Body of pancreas (tissue), 4 donors: ENCODE results near the gene EP400. TPM values are rescaled to one million over a fixed set of nuclear protein-coding genes. Genes with fewer than 3 reads are reported as not detected.

ENCODE experiments used
- ATAC-seq: fragments of 150-250 bp; one replicate; pipeline ENCODE4 v1.9.1; 2016
- DNase-seq, 4 donors: peaks; one replicate each; pipeline ENCODE4 v3.0.0-alpha.2; 2019
- H3K27ac ChIP-seq, 4 donors: fragments of 200-600 bp; sonication (generic); 1 replicate in 3 of 4; 2 replicates in 1 of 4; pipeline versions ENCODE4 v1.5.1 to v1.6.1; 2016 to 2019; ENCODE audit warnings: mild to moderate bottlenecking in 1 of 4, mixed read lengths in 1 of 4, moderate library complexity in 1 of 4
- H3K27me3 ChIP-seq, 2 donors: fragments of 200-600 bp; sonication (generic); one replicate each; pipeline ENCODE4 v1.6.0; 2016; ENCODE audit warnings: mild to moderate bottlenecking in 1 of 2
- H3K36me3 ChIP-seq, 2 donors: fragments of 200-600 bp; sonication (generic); replicated peaks in 1 of 2; 2 replicates each; pipeline ENCODE4 v1.5.1; 2016; ENCODE audit warnings: low read depth in 2 of 2; ENCODE audit not compliant: insufficient read depth in 1 of 2
- H3K4me1 ChIP-seq: fragments of 200-600 bp; sonication (generic); one replicate; pipeline ENCODE4 v1.6.0; 2016
- H3K4me3 ChIP-seq, 2 donors: fragments of 200-600 bp; sonication (generic); 1 replicate in 1 of 2; 2 replicates in 1 of 2; pipeline ENCODE4 v1.5.1; 2016 to 2019
- H3K9me3 ChIP-seq, 3 donors: fragments of 200-600 bp; sonication (generic); 1 replicate in 2 of 3; 2 replicates in 1 of 3; pipeline ENCODE4 v1.5.1; 2016
- CTCF ChIP-seq, 7 experiments: fragments of 450-650 bp in 4 of 7; fragments of 200-600 bp in 3 of 7; sonication (generic) in 3 of 7; IDR thresholded peaks; one replicate each; pipeline ENCODE4 v1.5.1; 2016 to 2019; ENCODE audit warnings: antibody characterized with exemption in 7 of 7
- POLR2A ChIP-seq, 3 donors: fragments of 450-650 bp; IDR thresholded peaks; one replicate each; pipeline ENCODE4 v1.6.1; 2016; ENCODE audit warnings: antibody characterized with exemption in 3 of 3, mild to moderate bottlenecking in 2 of 3
- WGBS, 2 donors: methylation state at CpG; one replicate each; pipeline ENCODE4 v1.1.5; 2017; 5-methylcytosine and 5-hydroxymethylcytosine counted together
- intact Hi-C: fragments of 100-400 bp; cut with DNase I; formaldehyde crosslinking; loops from one replicate; pipeline ENCODE4 v1.15.1; 2023
- total RNA-seq, 2 donors: library from RNA; depleted of rRNA; stranded (reverse); fragments of >200 nt; gene quantifications; one replicate each; pipeline ENCODE4 v1.1.0, GENCODE V29; 2016

Gene EP400
- total RNA-seq, 2 donors from 2014 or later = 20.5 to 22.4 TPM

DNA sequence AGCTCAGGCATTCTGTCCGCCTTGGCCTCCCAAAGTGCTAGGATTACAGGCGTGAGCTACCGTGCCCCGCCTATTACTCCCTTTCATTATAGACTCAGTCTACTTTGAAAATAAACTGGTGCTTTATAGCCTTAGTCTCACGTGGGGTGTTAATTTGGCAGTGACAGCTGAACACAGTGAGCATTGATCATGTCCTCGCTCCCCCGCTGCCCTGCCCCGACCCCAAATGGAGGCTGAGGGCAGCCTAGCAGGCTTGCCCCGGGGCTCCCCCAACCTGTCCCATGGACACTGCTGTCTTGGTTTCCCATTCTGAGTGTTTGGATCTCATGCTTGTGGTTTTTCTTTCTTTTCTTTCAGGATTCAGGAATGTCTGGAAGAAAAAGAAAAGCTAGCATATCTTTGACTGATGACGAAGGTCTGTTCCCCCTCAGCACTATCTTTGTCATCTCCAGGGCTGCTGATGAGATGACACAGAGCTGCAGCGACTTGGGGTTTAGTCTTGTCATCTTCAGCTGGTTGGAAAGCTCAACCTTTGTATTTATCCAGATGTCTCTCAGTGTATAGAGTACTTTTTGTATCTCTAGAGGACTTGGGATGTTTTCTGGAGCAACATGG, 42.2 kb downstream of the EP400 start:
- Histone ChIP-seq H3K27me3 (no peaks in the 10 kb centered on the region), H3K9me3 (no peaks in the 10 kb centered on the region), H3K36me3 (peaks cover 0 to 46% of the 10 kb centered on the region in 2 donors), H3K4me1 (no peaks in the 10 kb centered on the region), H3K27ac (no peak overlapping the region), H3K4me3 (no peak overlapping the region)
- DNase-seq (no peak), ATAC-seq (no peak)
- intact Hi-C loops = loop anchor here (10.0 kb wide), 1 partner anchor 137 kb away; no protein-coding TSS in a partner anchor
- WGBS, 2 donors = 87 to 93% methylated on average over 11 of the region's 11 CpGs
- no peak for TF ChIP-seq POLR2A (IDR thresholded peaks at IDR 0.05)
- TF ChIP-seq CTCF (IDR thresholded peaks at IDR 0.05) = no peak

- peaks cover 5 to 33% of the 10 kb centered on the region in 2 donors for H3K36me3 ChIP-seq
- no peaks in the 10 kb centered on the region for H3K9me3 ChIP-seq
- ATAC-seq = no peak
- H3K4me1 ChIP-seq = no peaks in the 10 kb centered on the region
- intact Hi-C loops = loop anchor here (10.0 kb wide), 1 partner anchor 140 kb away; no protein-coding TSS in a partner anchor
- WGBS, 2 donors = 85 to 89% methylated on average over 4 of the region's 4 CpGs
- DNase-seq = no peak
- no peak overlapping the region for H3K4me3 ChIP-seq
- H3K27me3 ChIP-seq = no peaks in the 10 kb centered on the region
- H3K27ac ChIP-seq = no peak overlapping the region
- TF ChIP-seq CTCF (IDR thresholded peaks at IDR 0.05) = no peak
Observed at GRCh38 chr12:131994589-131994988, 44.8 kb downstream of the EP400 start.

DNA sequence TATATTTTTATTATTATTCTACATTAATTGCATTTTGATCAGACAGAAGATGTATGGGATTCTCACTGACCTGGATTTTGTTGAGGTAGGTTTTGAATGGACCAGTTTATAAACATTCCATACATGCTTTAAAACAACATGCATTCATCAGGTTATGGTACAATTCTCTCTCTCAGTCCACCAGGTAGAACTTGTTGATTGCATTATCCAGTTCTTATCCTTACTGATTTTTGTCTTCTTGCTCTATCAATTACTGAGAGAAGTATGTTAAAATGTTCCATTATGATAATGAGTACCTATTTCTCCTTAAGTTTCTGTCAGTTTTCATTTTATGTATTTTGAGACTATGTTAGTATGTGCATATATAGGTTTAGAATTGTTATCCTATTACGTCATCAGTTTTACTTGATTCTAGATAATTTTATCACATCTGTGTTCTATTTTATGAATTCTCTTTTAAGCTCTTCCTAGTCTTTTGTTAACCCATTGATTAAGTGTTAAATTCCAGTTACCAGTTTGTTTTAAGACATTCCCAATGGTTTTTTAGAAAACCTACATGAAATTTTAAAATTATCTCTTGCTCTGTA, 50.6 kb downstream of the EP400 start:
- DNase-seq (no peak), ATAC-seq (no peak)
- TF ChIP-seq CTCF (IDR thresholded peaks at IDR 0.05) (no peak), POLR2A (IDR thresholded peaks at IDR 0.05) (no peak)
- Histone ChIP-seq H3K27me3 (no peaks in the 10 kb centered on the region), H3K9me3 (no peaks in the 10 kb centered on the region), H3K27ac (no peak overlapping the region), H3K4me1 (peaks cover 5% of the 10 kb centered on the region), H3K36me3 (peaks cover 5 to 7% of the 10 kb centered on the region in 2 donors), H3K4me3 (no peak overlapping the region)
- 68 to 77% methylated on average over 1 of the region's 1 CpG for WGBS, 2 donors
- intact Hi-C loops = no loop called here

DNA sequence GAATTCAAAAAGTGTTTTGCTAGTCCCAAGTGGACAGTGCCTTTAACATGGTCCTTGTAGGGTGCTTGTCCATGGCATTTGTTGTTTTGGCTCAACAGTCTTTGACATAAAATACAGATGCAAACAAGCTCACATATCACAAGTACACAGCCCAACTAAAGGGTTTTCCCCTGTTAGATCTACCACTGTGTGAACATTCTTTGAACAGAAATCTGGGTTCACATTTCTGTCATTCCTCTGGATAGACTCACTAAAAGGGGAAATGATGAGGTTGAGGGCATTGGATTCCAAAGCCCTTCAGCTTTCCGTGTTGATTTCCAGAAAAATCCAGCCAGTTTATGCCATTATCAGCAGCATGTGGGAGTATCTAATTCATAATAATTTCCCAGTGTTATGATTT, 54.1 kb downstream of the EP400 start:
- ATAC-seq = no peak
- WGBS, 2 donors = 64 to 81% methylated on average over 1 of the region's 1 CpG
- Histone ChIP-seq H3K4me1 (peaks cover 5% of the 10 kb centered on the region), H3K27me3 (no peaks in the 10 kb centered on the region), H3K27ac (no peak overlapping the region), H3K4me3 (no peak overlapping the region), H3K36me3 (peaks cover 15 to 16% of the 10 kb centered on the region in 2 donors), H3K9me3 (no peaks in the 10 kb centered on the region)
- intact Hi-C loops = no loop called here
- DNase-seq = no peak
- TF ChIP-seq CTCF (IDR thresholded peaks at IDR 0.05) (no peak), POLR2A (IDR thresholded peaks at IDR 0.05) (no peak)

- ATAC-seq = no peak
- Histone ChIP-seq H3K27me3 (no peaks in the 10 kb centered on the region), H3K4me1 (peaks cover 5% of the 10 kb centered on the region), H3K36me3 (peaks cover 13 to 18% of the 10 kb centered on the region in 2 donors), H3K27ac (no peak overlapping the region), H3K9me3 (no peaks in the 10 kb centered on the region), H3K4me3 (no peak overlapping the region)
- no peak for TF ChIP-seq CTCF (IDR thresholded peaks at IDR 0.05)
- TF ChIP-seq POLR2A (IDR thresholded peaks at IDR 0.05) = no peak
- DNase-seq = no peak
- WGBS, 2 donors = 94 to 98% methylated on average over 10 of the region's 10 CpGs
- intact Hi-C loops = no loop called here
Observed at GRCh38 chr12:132004946-132005345, 55.2 kb downstream of the EP400 start.
